NOMO-1 treated with DMSO at 0.1 percent for 48 hours (cell line): ENCODE measurements around the gene CAMK1G.

Source experiments
- DNase-seq: peaks from one replicate; lab custom pipeline; 2025; ENCODE audit not compliant: unreplicated experiment; lab: John Stamatoyannopoulos, UW

CAMK1G gene

DNA sequence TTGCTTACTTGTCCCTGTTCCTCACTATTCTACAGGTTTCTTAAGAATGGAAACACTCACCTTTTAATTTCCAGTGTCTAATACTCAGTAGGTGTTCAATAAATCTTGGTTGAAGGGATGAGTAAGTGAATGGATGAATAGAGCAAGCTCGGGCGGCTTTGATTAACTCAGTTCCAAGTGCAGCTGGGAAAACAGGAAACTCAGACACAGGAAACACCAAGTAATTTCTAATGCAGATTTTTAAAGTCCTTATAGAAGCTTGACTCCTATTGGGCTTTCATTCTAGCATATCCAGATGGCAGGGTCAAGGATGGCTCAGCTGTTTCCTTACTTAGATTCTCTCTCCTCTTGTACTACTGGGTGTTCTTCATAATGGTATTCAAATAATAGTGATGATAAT lies 14.0 kb downstream of the CAMK1G start:
- DNase-seq = no peak

DNA sequence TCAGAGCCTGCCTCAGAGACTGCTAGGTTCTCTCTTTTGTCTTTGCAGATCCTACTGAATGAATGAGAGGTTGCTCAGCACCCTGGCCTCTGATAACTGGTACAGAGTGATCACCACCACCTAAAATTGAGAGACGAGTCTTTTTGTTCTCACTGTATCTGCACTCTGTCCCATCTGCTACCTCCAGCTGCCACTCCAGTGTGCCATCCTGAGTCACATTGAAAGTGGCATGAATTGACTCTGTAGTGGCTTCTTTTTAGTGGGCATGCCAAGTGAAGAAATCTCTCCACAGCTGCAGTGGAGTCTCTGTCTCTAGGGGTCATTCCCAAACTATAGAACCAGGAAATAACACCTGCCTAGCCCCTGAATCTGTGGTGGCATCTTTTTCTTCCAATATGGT lies 14.7 kb downstream of the CAMK1G start:
- no peak for DNase-seq

GRCh38 chr1:209600541-209600940 lies 17.0 kb downstream of the CAMK1G start:
- no peak for DNase-seq

- DNase-seq = peak; percentile 50
Observed at GRCh38 chr1:209601809-209602657, 18.5 kb downstream of the CAMK1G start.

DNA sequence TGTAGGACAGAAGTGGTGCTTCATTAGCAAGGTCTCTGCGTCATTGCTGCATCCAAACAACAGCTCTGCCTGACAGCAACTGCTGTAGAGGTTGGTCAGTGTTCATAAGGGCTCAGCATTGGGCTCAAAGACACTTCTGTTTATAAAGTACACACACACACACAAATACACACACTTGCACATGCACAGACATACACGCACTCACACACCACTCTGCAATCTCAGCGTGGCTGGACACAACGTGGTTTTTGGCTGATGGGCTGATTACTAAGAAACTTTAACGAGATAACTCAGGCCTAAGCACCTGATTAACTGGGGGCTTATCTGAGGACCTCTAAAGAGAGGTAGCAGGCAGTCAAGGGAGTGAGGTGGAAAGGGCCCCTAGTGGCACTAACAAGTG lies 20.4 kb downstream of the CAMK1G start:
- no peak for DNase-seq

DNA sequence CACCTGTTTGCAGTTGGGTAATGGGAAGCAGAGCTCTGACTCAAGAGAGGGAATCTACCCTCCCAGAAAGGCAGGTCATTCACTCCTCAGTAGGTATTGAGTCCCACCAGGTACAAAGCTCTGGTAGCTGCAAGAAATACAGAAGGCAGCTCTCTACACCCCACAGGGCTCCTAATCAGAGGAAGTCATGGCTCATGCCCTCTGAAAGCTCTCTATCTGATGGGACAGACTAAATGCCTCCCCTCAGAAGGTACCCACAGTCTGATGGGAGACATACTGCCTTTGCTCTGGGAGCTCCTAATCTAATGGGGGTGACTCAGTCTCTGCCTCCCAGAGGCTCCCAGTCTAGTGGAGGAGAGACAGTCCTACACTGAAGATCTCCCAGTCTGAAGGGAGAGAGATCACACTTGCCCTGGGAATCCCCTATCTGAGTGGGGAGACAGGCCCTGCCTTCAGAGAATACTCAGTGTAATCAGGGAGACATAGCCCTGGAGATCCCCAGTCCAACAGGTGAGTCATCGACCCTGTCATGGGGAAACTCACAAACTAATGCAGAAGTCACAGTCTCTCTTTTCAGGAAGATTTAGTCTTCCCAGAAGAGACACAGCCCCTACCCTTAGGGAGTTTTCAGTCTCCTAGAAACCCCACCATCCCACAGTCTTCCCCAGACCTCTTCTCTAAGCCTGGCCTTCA lies 23.7 kb downstream of the CAMK1G start:
- no peak for DNase-seq

GRCh38 chr1:209607795-209608178 lies 24.3 kb downstream of the CAMK1G start:
- no peak for DNase-seq

DNA sequence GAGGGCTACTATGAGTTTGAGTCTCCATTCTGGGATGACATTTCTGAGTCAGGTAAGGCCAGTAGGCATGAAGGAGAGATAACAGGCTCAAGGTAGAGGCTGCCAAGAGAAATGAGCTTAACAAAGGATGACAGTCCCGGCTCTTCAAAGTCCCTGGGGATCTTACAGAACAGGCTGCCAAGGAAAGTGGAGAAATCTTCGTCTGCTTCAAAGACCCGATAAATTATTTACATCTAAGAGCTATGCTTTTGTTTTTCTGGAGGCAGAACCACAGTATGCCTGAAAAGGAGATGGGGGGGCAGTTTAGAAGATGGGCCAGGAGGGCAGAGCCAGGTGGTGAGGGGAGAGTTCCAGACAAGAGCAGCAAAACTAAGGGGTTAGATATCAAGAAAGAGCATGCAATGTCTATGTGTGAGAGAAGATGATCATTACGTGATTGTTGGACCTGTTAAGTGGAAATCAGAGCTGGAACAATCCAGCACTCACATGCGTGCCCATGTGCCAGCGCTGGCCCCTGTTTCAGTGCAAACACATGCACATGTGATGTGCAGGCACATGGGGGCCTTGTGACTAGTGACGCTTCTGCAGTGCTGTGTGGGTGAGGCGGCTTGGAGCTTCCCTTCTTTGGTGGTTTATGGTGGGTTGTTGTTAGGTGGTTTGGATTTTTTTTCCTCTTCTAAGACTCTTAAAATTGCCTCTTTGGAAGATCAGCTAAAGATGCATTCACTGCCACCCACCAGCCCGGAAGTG lies 25.7 kb downstream of the CAMK1G start:
- DNase-seq = no peak

GRCh38 chr1:209609791-209610630 lies 26.5 kb downstream of the CAMK1G start:
- no peak for DNase-seq

DNA sequence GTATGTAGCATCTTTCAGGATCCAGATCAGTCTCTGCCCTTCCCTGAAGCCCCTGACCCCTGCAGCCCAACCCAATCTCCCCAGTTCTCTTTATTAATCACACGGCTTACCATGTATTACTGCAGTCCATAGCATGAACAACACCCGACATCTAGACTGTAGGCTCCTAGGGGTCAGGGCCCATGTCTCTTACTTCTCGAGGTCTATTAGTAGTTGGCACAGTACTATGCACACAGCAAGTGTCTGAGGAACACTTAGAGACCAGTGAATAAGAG lies 27.1 kb downstream of the CAMK1G start:
- no peak for DNase-seq

DNA sequence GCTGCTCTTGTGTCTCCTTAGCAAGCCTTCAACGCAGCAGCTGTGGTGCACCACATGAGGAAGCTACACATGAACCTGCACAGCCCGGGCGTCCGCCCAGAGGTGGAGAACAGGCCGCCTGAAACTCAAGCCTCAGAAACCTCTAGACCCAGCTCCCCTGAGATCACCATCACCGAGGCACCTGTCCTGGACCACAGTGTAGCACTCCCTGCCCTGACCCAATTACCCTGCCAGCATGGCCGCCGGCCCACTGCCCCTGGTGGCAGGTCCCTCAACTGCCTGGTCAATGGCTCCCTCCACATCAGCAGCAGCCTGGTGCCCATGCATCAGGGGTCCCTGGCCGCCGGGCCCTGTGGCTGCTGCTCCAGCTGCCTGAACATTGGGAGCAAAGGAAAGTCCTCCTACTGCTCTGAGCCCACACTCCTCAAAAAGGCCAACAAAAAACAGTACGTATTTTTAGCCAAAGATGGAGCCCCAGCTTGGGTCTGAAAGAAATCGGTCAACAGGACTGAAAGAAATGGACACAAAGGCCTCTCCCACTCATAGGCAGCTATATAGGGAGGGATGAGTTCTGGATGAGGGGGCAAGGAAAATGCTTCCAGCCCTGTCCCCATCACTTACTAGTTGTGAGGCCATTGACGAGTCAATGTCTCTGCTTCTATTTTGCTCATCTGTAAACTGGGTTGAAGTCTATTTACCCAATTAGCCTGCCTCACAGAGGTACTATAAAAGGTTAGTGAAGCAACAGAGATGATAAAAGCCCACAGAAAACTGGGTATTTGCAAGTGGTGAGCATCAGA lies 28.5 kb downstream of the CAMK1G start:
- no peak for DNase-seq

DNA sequence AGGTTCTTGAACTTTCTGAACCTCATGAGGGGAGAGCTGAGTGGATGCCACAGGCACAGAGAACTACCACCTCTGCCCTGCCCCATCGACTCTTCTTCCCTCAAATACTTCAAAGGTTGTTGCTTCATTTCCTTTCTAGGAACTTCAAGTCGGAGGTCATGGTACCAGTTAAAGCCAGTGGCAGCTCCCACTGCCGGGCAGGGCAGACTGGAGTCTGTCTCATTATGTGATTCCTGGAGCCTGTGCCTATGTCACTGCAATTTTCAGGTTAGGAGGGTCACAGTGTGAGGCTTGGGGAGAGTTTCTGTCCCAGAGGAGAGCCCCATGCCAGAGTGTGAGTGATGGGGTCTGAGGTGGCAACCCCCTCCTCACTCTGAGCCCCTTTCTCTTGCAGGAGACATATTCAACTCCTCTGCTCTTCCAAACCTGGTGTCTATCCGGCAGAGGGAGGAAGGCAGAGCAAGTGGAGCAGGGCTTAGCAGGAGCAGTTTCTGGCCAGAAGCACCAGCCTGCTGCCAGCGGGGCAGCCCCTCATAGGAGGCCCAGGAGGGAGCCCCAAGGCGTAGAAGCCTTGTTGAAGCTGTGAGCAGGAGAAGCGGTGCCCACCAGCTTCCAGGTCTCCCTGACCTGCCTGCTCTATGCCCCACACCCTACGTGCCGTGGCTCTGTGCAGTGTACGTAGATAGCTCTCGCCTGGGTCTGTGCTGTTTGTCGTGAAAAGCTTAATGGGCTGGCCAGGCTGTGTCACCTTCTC lies 29.3 kb downstream of the CAMK1G start:
- no peak for DNase-seq

- no peak for DNase-seq
Observed at GRCh38 chr1:209613400-209614150, 30.1 kb downstream of the CAMK1G start.

DNA sequence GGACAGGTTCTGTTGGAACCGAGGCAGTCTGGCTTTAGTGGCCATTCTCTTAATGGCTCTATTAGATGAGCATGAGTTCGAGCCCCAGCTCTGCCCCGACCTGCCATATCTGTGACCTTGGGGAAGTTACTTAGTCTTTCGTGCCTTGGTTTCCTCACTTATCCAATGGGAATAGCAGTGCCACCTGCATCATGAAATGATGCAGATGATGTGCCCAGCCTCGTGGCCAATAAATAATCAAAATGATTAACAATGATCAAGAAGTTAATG lies 30.6 kb downstream of the CAMK1G start:
- DNase-seq = no peak

GRCh38 chr1:209614906-209615305 lies 31.4 kb downstream of the CAMK1G start:
- no peak for DNase-seq

- DNase-seq = no peak
Observed at GRCh38 chr1:209616366-209617046, 33.0 kb downstream of the CAMK1G start.

DNA sequence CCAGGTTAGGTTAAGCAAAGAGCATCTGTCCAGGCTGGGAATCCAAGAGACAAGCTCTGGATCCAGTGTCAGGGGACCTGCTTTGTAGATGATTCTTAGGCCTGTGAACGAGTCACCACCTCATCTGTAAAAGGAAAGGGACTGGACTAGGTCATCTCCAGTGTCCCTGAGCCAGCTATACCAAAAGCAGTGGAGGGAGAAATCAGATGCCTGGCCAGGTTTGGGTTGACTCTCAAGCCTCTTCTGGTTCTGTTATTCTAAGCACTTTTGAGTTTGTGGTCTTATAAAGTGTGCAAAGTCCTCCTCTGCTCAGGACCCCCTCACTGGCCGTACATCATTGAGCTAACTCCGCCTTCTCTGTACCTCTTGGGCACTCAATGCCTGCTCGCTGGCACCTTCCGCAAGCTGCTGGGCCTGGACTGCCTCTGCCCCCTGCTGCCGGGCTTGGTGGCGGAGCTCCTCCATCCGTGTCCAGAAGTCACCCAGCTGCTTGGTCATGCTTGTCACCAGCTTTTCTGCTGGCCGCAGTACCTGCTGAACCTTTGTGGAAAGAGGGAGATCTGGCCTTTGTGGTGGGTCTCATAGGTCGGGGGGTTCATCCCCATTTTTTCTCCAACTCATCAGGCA lies 33.6 kb downstream of the CAMK1G start:
- no peak for DNase-seq

- no peak for DNase-seq
Observed at GRCh38 chr1:209617755-209618154, 34.2 kb downstream of the CAMK1G start.
